Measurements from ENCODE around the gene MZF1. TPM values are rescaled to one million over a fixed set of nuclear protein-coding genes. Genes with fewer than 3 reads are reported as not detected.

MZF1 gene
- total RNA-seq, 2 experiments from 2014 or later = 30.0 to 39.1 TPM

- TF ChIP-seq EZH2phosphoT487 (IDR thresholded peaks at IDR 0.05; ENCODE audit: borderline replicate concordance, low read depth, low read length) (no peak), CTCF (conservative IDR thresholded peaks at IDR 0.05; ENCODE audit: low read length) (peak; percentile 76)
- Histone ChIP-seq H3K27ac (ENCODE audit: low read depth, low read length, poor library complexity, severe bottlenecking) (no peak overlapping the region), H3K4me2 (ENCODE audit: low read length) (peak overlapping the region; percentile 49; the same call in 1 of the 2 replicates), H3K4me1 (ENCODE audit: insufficient read depth, low read length, poor library complexity, severe bottlenecking) (peaks cover 15% of the 10 kb centered on the region), H2AFZ (ENCODE audit: low read length) (no peak overlapping the region), H3K9me2 (ENCODE audit: insufficient read depth, low read length) (no peaks in the 10 kb centered on the region), H3K36me3 (ENCODE audit: insufficient read depth, low read length) (peaks cover 31% of the 10 kb centered on the region), H4K20me1 (ENCODE audit: insufficient read depth, low read length) (no peaks in the 10 kb centered on the region), H3K9me3 (ENCODE audit: low read length) (no peaks in the 10 kb centered on the region), H3K4me3 (ENCODE audit: low read depth, low read length, poor library complexity, severe bottlenecking) (no peak overlapping the region), H3K79me2 (ENCODE audit: insufficient read depth, low read depth, low read length) (peaks cover 10% of the 10 kb centered on the region; the same call in 1 of the 2 replicates)
- intact Hi-C loops (cut with micrococcal nuclease; ENCODE audit: unreplicated experiment) = loop anchor here (2.0 kb wide), 1 partner anchor 59 kb away; the partner anchor contains the start of gene MZF1
- peak; percentile 56 for DNase-seq (ENCODE audit: low spot score)
- BruUV-seq (replicated peaks) = no TSS peak
- ChIA-PET POLR2A (interaction anchor here (0.7 to 1.3 kb wide), 3 partner anchors 14 to 62 kb away, joined by 3 to 4 read pairs (median 3); no protein-coding TSS in a partner anchor), CTCF (ENCODE audit: unreplicated experiment) (interaction anchor here (0.6 kb wide), 2 partner anchors 13 to 37 kb away, joined by 3 to 4 read pairs; no protein-coding TSS in a partner anchor)
These were observed 59.2 kb downstream of the MZF1 start for GRCh38 chr19:58513694-58514563.

- Histone ChIP-seq H2AFZ (ENCODE audit: low read length) (no peak overlapping the region), H3K27ac (ENCODE audit: low read depth, low read length, poor library complexity, severe bottlenecking) (no peak overlapping the region), H3K9me2 (ENCODE audit: insufficient read depth, low read length) (no peaks in the 10 kb centered on the region), H3K9me3 (ENCODE audit: low read length) (no peaks in the 10 kb centered on the region), H3K79me2 (ENCODE audit: insufficient read depth, low read depth, low read length) (peaks cover 3% of the 10 kb centered on the region; the same call in 1 of the 2 replicates), H3K4me3 (ENCODE audit: low read depth, low read length, poor library complexity, severe bottlenecking) (no peak overlapping the region), H3K4me1 (ENCODE audit: insufficient read depth, low read length, poor library complexity, severe bottlenecking) (peaks cover 11% of the 10 kb centered on the region), H4K20me1 (ENCODE audit: insufficient read depth, low read length) (no peaks in the 10 kb centered on the region), H3K36me3 (ENCODE audit: insufficient read depth, low read length) (peaks cover 31% of the 10 kb centered on the region), H3K4me2 (ENCODE audit: low read length) (peak overlapping the region; percentile 30; the same call in 1 of the 2 replicates)
- DNase-seq (ENCODE audit: low spot score) = no peak
- no peak for TF ChIP-seq CTCF (conservative IDR thresholded peaks at IDR 0.05; ENCODE audit: low read length)
- TF ChIP-seq EZH2phosphoT487 (IDR thresholded peaks at IDR 0.05; ENCODE audit: borderline replicate concordance, low read depth, low read length) = no peak
- CTCF ChIA-PET (ENCODE audit: unreplicated experiment) = interaction anchor here (0.6 kb wide), 1 partner anchor 14 kb away, joined by 3 read pairs; no protein-coding TSS in a partner anchor
- intact Hi-C loops (cut with micrococcal nuclease; ENCODE audit: unreplicated experiment) = no loop called here
- no TSS peak for BruUV-seq (replicated peaks)
- POLR2A ChIA-PET = interaction anchor here (0.7 to 1.3 kb wide), 2 partner anchors 13 to 29 kb away, joined by 3 read pairs; no protein-coding TSS in a partner anchor
These were observed 59.9 kb downstream of the MZF1 start for GRCh38 chr19:58513213-58513693.

Small RNA genes lying within 50 kb of the gene (microRNA-seq; reads per million reads assigned to microRNA genes)
- not detected for gene MIR6807 (ENCODE audit: borderline replicate concordance)

Small RNA genes lying within 50 kb of the gene (small RNA-seq; reads per million reads assigned to genes)
- gene MIR6807 = not detected
- gene RN7SL525P = not detected

Other genes starting within 250 kb of the MZF1 start
- gene ZSCAN22, start 246.3 kb downstream of the MZF1 start, total RNA-seq (2014; rRNA removed; shearing (Covaris generic)) = 2.6 and 3.3 TPM in 2 replicates
- 3.7 and 5.1 TPM in 2 replicates for gene ZSCAN22, start 246.3 kb downstream of the MZF1 start, total RNA-seq (2022)
- gene A1BG, start 219.8 kb downstream of the MZF1 start, total RNA-seq (2014; rRNA removed; shearing (Covaris generic)) = 21.3 and 47.2 TPM in 2 replicates
- gene A1BG, start 219.8 kb downstream of the MZF1 start, total RNA-seq (2022) = 24.5 and 26.9 TPM in 2 replicates
- gene ZNF497, start 210.6 kb downstream of the MZF1 start, total RNA-seq (2014; rRNA removed; shearing (Covaris generic)) = 2.8 and 3.6 TPM in 2 replicates
- 4.5 and 6.1 TPM in 2 replicates for gene ZNF497, start 210.6 kb downstream of the MZF1 start, total RNA-seq (2022)
- gene ZNF837, start 192.3 kb downstream of the MZF1 start, total RNA-seq (2014; rRNA removed; shearing (Covaris generic)) = 1.8 and 3.0 TPM in 2 replicates
- 5.3 and 5.8 TPM in 2 replicates for gene ZNF837, start 192.3 kb downstream of the MZF1 start, total RNA-seq (2022)
- gene RPS5, start 186.1 kb downstream of the MZF1 start, total RNA-seq (2014; rRNA removed; shearing (Covaris generic)) = 3,315 and 3,333 TPM in 2 replicates
- gene RPS5, start 186.1 kb downstream of the MZF1 start, total RNA-seq (2022) = 1,573 and 1,607 TPM in 2 replicates
- 0.75 and 2.1 TPM in 2 replicates for gene RNF225, start 177.7 kb downstream of the MZF1 start, total RNA-seq (2014; rRNA removed; shearing (Covaris generic))
- 0.77 and 1.7 TPM in 2 replicates for gene RNF225, start 177.7 kb downstream of the MZF1 start, total RNA-seq (2022)
- 9.8 and 12.4 TPM in 2 replicates for gene ZNF584, start 164.7 kb downstream of the MZF1 start, total RNA-seq (2014; rRNA removed; shearing (Covaris generic))
- 7.6 and 10.4 TPM in 2 replicates for gene ZNF584, start 164.7 kb downstream of the MZF1 start, total RNA-seq (2022)
- gene ZNF132, start 133.2 kb downstream of the MZF1 start, total RNA-seq (2014; rRNA removed; shearing (Covaris generic)) = not detected in 2 replicates
- gene ZNF132, start 133.2 kb downstream of the MZF1 start, total RNA-seq (2022) = not detected in 2 replicates
- gene ZNF324B, start 121.7 kb downstream of the MZF1 start, total RNA-seq (2014; rRNA removed; shearing (Covaris generic)) = 10.6 and 13.8 TPM in 2 replicates
- gene ZNF324B, start 121.7 kb downstream of the MZF1 start, total RNA-seq (2022) = 13.5 and 14.5 TPM in 2 replicates
- gene ZNF324, start 106.3 kb downstream of the MZF1 start, total RNA-seq (2014; rRNA removed; shearing (Covaris generic)) = 16.5 and 23.3 TPM in 2 replicates
- gene ZNF324, start 106.3 kb downstream of the MZF1 start, total RNA-seq (2022) = 11.9 and 13.2 TPM in 2 replicates
- gene ZNF446, start 97.0 kb downstream of the MZF1 start, total RNA-seq (2014; rRNA removed; shearing (Covaris generic)) = 8.0 and 9.9 TPM in 2 replicates
- 11.0 and 11.1 TPM in 2 replicates for gene ZNF446, start 97.0 kb downstream of the MZF1 start, total RNA-seq (2022)
- 28.0 and 44.1 TPM in 2 replicates for gene SLC27A5, start 61.3 kb downstream of the MZF1 start, total RNA-seq (2014; rRNA removed; shearing (Covaris generic))
- gene SLC27A5, start 61.3 kb downstream of the MZF1 start, total RNA-seq (2022) = 29.4 and 29.8 TPM in 2 replicates
- 6.7 and 10.7 TPM in 2 replicates for gene ZBTB45, start 53.5 kb downstream of the MZF1 start, total RNA-seq (2014; rRNA removed; shearing (Covaris generic))
- gene ZBTB45, start 53.5 kb downstream of the MZF1 start, total RNA-seq (2022) = 14.7 and 16.4 TPM in 2 replicates
- gene TRIM28, start 29.3 kb downstream of the MZF1 start, total RNA-seq (2014; rRNA removed; shearing (Covaris generic)) = 551 and 729 TPM in 2 replicates
- gene TRIM28, start 29.3 kb downstream of the MZF1 start, total RNA-seq (2022) = 601 and 603 TPM in 2 replicates
- gene CHMP2A, start 18.2 kb downstream of the MZF1 start, total RNA-seq (2014; rRNA removed; shearing (Covaris generic)) = 72.7 and 108 TPM in 2 replicates
- 101 and 112 TPM in 2 replicates for gene CHMP2A, start 18.2 kb downstream of the MZF1 start, total RNA-seq (2022)
- 101 and 105 TPM in 2 replicates for gene UBE2M, start 14.7 kb downstream of the MZF1 start, total RNA-seq (2014; rRNA removed; shearing (Covaris generic))
- gene UBE2M, start 14.7 kb downstream of the MZF1 start, total RNA-seq (2022) = 117 and 130 TPM in 2 replicates